ENCODE data around the gene SFTPA1.
"Not testable (repeated sequence)": the region's sequence is repeated elsewhere in the genome, so short reads cannot be mapped to it uniquely, and the experiment has no call there.

Gene SFTPA1

GRCh38 chr10:79610601-79611191 lies at the start of gene SFTPA1:
SFTPA1 (plus strand) TSS chr10:79610939; CDS start chr10:79611826, 887 bp downstream.
- no peak for DNase-seq

- DNase-seq, result no peak
Observed at GRCh38 chr10:79561257-79561656, 49.5 kb upstream of the SFTPA1 start.

DNA sequence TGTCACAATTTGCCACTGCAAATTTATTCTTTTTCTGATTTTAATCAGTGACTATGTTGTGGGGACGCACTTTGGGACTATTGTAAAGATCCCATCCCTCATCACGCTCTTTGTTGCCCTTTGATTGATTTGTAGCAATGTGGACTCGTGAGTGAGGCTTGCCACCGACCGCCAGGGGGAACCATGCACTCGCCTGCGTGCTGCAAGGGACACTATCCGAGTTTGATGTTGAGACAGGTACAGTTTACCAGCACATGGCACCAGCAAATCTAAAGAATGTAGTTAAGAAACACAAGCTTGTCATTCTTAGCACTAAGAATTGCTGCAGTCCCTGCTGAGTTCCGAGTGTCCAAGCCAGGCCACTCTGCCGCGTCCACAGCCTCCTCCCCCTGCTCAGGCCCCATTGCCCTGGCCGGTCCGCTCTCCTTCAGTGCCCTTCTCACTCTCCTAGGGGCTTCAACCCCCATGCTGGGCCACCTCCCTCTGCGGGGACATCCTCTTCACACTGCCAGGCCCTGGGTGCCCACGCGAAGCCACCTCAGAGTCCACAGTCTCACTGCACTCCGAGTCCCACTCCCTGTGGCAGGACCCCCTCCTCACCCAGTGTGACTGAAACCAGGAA lies 48.5 kb upstream of the SFTPA1 start:
- DNase-seq, result peak; percentile 84

DNA sequence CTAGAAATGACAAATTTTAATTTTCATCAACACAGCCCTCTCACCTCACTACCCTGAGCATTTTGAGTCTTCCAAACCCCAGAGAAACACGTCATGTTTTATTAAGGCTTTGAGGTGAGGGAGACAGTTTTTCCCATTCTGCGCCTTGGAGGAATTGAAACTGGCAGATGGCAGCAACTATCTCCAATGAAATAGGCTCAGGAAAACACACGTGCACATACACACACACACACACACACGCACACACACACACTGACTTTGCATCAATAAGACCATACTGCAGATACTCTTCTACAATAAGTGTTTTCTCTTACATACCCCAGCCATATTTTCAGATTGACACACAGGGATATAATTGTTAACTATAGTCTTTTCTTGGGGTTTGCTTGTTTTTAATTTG lies 47.3 kb upstream of the SFTPA1 start:
- DNase-seq, result no peak

- DNase-seq, result not testable (repeated sequence)
Observed at GRCh38 chr10:79570624-79571023, 40.1 kb upstream of the SFTPA1 start.

DNA sequence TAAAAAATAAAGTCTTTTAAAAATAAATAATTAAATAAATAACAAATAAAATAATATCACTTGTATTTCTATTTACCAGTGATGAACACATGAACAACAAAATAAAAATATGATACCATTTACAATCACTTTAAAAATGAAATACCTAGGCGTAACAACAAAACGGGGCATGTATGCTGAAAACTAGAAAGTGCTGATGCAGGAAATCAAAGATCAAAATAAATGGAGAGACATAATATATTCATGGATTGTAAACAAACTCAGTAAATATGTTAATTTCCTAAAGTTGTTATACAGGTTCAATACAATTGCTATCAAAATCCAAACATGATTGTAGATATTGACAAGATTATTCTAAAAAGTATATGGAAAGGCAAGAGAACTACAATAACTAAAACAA lies 31.4 kb upstream of the SFTPA1 start:
- DNase-seq, result no peak

DNA sequence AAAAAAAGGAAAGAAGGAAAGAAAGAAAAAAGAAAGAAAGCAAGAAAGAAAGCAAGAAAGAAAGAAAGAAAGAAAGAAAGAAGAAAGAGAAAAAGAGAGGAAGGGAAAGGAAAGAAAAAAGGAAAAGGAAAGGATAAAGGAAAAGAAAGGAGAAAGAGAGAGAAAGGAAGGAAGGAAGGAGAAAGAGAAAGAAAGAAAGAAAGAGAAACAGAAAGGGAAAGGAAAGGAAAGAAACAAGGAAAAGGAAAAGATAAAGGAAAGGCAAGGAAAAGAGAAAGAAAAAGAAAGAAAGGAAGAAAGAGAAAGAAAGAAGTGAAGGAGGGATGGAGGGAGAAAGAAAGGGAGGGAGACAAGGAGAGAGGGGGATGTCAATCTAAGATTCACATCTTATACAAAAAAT lies 29.7 kb upstream of the SFTPA1 start:
- DNase-seq, result no peak

GRCh38 chr10:79582096-79582495 lies 28.6 kb upstream of the SFTPA1 start:
- DNase-seq, result no peak

GRCh38 chr10:79582954-79583353 lies 27.8 kb upstream of the SFTPA1 start:
- not testable (repeated sequence) for DNase-seq

DNA sequence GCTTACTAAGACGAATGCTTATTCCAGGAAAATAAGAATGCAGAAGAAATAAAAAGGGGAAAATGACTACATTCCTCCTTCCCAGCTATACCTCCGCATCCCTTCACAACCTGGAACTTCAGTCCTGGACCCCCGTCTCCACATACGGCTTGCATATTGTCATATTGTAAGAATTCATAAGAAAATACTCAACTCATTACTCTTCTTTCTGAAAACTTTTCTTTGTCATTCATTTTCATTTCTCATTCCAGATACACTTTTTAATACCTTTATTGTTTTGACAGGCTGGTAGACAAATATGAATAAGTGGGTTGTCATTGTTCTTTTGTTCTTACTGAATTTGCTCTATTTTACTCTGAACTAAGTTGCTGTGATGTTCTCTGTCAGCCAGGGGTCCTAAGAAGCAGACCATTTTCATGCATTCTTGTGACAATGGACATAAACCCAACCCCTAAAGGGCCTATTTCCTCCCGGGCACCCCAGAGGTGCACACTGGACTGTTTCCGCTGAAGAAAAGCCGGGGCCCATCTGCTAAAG lies 27.2 kb upstream of the SFTPA1 start:
- no peak for DNase-seq

DNA sequence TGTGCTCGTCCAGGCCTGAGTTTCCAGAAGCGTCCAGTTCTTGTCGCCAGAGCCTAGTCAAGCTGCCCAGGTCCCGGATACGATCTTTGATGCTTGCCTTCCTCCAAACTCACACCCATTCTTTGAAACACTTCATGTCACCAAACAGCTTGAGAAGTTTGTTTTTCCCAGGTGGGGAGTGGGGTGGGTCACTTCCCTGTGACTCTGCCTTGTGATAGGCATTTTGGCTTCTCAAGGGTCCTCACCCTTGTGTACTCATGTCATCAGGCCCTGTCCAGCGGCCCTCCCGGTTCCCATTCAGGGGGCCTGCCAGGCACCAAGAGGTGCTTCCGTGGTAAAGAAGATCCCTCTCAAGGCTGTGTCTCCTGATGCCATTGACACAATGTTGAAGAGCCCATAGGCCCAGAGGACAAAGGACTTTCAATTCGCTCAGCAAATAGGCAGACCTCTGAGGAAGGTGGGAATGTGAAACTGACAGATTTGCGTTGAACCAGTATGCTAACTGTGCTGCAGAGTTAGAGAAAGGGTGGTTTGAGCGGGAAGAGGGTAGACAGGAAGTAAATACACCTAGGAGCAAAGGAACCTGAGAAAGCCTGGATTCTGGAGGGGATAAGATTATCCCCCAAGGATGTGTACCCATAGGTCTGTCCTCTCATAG lies 24.7 kb upstream of the SFTPA1 start:
- DNase-seq, result no peak

- DNase-seq, result no peak
Observed at GRCh38 chr10:79586933-79587332, 23.8 kb upstream of the SFTPA1 start.

GRCh38 chr10:79588800-79589199 lies 21.9 kb upstream of the SFTPA1 start:
- DNase-seq, result no peak

DNA sequence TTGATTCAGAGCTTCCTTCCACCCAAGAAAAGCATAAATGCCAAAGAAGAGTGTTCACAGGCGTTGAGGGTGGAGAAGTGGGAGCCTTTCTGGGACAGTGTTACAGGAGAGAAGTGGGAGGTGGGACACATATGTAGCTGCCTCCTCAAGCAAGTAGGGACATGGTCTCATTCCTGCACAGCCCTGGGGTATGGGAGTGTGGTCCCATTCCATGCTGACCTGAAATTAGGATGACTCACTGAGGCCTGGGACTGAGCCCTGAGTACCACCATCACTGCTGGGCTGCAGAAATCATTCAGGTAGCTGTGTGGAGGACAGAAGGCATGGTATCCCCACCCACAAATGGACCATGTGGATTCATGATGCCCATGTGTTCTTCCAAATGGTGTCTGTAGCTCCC lies 17.4 kb upstream of the SFTPA1 start:
- no peak for DNase-seq

DNA sequence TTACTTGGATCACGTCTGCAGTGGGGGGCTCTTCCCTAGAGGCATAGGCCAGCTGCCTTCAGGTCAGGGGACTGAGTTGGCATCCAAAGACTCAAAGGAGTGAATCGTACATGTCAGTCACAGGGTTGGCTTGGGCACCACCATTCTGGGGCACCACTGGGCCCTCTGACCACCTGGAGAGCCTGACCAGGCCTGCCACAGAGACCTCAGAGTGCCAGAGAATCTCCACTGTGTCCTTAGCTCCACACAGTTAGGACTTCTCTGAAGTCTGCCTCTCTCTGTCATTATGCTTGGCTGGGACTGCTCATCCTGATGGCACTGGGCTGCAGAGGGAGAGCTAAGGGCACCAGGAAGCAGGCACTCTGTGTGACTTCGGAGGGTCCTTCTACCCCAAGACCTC lies 16.2 kb upstream of the SFTPA1 start:
- not testable (repeated sequence) for DNase-seq

- no peak for DNase-seq
Observed at GRCh38 chr10:79595510-79595909, 15.2 kb upstream of the SFTPA1 start.

DNA sequence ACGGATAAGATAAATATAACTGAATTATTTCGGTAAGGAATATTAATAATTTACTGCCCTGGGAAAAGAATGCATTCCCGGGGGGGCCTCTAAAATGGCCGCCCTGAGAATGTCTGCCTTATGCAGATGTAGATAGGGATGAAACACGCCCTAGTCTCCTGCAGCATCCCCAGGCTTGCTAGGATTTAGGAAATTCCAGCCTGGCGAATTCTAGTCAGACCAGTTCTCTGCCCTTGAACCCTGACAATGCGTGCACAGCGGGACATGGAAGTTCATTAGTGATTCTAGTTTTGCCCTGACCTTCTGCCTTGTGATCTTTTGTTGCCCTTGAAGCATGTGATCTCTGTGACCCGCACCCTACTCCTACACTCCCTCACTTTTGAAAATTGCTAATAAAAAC lies 11.1 kb upstream of the SFTPA1 start:
- not testable (repeated sequence) for DNase-seq

DNA sequence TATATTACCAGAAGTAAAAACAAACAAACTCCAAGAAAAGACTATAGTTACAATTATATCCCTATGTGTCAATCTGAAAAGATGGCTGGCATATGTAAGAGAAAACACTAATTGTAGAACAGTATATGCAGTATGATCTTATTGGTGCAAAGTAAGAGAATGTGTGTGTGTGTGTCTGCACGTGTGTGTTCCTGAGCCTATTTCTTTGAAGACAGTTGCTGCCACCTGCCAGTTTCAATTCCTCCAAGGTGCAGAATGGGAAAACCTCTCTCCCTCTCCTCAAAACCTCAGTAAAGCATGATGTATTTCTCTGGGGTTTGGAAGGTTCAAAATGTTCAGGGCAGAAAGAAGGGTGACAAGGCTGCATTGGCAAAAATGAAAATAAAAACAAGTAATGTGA lies 8.8 kb upstream of the SFTPA1 start:
- no peak for DNase-seq

DNA sequence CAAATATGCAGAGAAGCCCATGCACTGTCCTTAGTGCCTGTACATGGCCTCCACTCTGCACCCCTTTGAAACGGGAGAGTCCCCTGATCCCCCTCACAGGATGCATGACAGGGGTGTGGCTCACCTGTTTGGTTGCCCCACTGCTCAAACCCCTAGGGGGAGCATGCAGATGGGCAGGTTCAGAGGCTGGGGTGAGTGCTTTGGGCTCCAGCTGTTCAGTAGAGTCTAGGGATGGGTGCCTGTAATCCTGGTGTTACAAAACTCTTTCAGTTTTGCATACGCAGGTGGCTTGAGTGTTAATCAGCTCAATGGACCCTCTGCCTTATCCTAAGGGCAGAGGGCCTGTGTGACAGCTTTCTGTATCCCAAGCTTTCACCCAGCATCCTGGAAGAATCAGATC lies 7.8 kb upstream of the SFTPA1 start:
- no peak for DNase-seq

GRCh38 chr10:79604294-79604693 lies 6.4 kb upstream of the SFTPA1 start:
- no peak for DNase-seq

DNA sequence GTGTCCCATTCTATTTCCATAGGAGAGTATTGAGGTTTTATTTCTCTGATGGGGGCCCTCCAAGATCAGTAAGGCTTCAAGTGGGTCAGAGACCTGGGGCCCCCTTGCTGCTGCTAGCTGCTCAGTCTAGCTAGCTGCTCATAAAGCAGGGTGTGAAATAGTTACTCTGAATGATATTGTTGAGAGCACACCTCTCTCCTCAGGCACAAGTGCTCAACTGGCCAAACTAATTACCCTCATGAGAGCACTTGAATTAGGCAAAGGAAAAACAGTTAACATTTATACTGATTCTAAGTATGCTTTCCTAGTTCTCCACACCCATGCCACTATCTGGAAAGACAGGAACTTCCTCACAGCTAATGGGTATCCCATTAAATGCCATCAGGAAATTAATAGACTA lies 5.4 kb upstream of the SFTPA1 start:
- DNase-seq, result no peak

DNA sequence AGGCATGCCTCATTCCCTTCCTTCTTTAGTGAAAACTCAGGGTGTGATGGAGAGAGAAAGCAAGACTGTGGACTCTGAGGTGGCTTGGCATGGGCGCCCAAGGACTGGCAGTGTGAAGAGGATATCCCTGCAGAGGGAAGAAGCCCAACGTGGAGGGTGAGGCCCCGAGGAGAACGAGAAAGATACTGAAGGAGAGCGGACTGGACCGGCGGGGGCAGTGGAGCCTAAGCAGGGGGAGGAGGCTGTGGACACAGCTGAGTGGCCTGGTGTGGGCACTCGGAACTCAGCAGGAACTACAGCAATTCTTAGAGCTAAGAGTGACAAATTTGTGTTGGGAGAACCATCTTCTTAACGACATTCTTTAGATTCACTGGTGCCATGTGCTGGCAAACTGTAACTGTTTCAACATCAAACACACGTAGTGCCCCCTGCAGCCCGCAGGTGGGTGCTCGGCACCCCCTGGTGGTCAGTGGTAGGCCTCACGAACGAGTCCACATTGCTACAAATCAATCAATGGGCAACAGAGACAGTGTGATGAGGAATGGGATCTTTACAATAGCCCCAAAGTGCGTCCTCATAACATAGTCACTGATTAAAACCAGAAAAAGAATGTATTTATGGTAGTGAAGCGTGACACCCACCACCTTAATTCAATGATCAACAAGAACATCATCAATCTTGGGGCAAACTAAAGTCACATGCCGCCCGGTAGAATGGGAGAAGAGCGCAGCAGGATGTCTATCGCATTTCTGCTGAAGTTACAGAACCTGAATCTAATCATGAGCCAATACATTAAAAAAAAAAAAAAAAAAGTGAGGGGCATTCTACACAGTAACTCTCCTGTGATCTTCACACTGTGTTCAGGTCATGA lies 2.0 kb upstream of the SFTPA1 start:
- DNase-seq, result peak; percentile 67
